Measurements from ENCODE around the gene TECPR2.
"Not testable (repeated sequence)": the region's sequence is repeated elsewhere in the genome, so short reads cannot be mapped to it uniquely, and the experiment has no call there.

TECPR2 gene

GRCh38 chr14:102544046-102544746 is 181.5 kb downstream of the TECPR2 start:
- no peak for DNase-seq (ENCODE audit: extremely low read depth, low read depth)
- H3K4me3 ChIP-seq (replicated peaks; ENCODE audit: low read depth, low read length) = no peak overlapping the region
- no peak for TF ChIP-seq CTCF (IDR thresholded peaks at IDR 0.05; ENCODE audit: low read depth, low read length, missing control alignments)

- no peak for DNase-seq (ENCODE audit: extremely low read depth, low read depth)
- H3K4me3 ChIP-seq (replicated peaks; ENCODE audit: low read depth, low read length) = no peak overlapping the region
- TF ChIP-seq CTCF (IDR thresholded peaks at IDR 0.05; ENCODE audit: low read depth, low read length, missing control alignments) = no peak
Observed at GRCh38 chr14:102544747-102545460, 182.2 kb downstream of the TECPR2 start.

GRCh38 chr14:102545461-102546265 is 182.9 kb downstream of the TECPR2 start:
- peak overlapping the region; percentile 34 for H3K4me3 ChIP-seq (replicated peaks; ENCODE audit: low read depth, low read length)
- DNase-seq (ENCODE audit: extremely low read depth, low read depth) = peak; percentile 73
- TF ChIP-seq CTCF (IDR thresholded peaks at IDR 0.05; ENCODE audit: low read depth, low read length, missing control alignments) = no peak

GRCh38 chr14:102548616-102549240 is 186.0 kb downstream of the TECPR2 start:
- no peak for DNase-seq (ENCODE audit: extremely low read depth, low read depth)
- no peak for TF ChIP-seq CTCF (IDR thresholded peaks at IDR 0.05; ENCODE audit: low read depth, low read length, missing control alignments)
- H3K4me3 ChIP-seq (replicated peaks; ENCODE audit: low read depth, low read length) = no peak overlapping the region

GRCh38 chr14:102550927-102551401 is 188.2 kb downstream of the TECPR2 start:
- not testable (repeated sequence) for DNase-seq (ENCODE audit: extremely low read depth, low read depth); H3K4me3 ChIP-seq (replicated peaks; ENCODE audit: low read depth, low read length)

Measured in HFF-Myc (cell line).